Stimulated activated CD8-positive, alpha-beta memory T cell treated with anti-CD3 and anti-CD28 coated beads, Interleukin-7, amount 100 ng/mL, for 4 hours (primary cell): ENCODE results near the gene ALG8.
"Not testable (repeated sequence)": the region's sequence is repeated elsewhere in the genome, so short reads cannot be mapped to it uniquely, and the experiment has no call there.

ENCODE experiments used
- DNase-seq, 2 donors: peaks; one replicate each; pipeline ENCODE4 v3.0.0-alpha.2; 2020; ENCODE audit warnings: low read depth in 2 of 2

The ALG8 gene

DNA sequence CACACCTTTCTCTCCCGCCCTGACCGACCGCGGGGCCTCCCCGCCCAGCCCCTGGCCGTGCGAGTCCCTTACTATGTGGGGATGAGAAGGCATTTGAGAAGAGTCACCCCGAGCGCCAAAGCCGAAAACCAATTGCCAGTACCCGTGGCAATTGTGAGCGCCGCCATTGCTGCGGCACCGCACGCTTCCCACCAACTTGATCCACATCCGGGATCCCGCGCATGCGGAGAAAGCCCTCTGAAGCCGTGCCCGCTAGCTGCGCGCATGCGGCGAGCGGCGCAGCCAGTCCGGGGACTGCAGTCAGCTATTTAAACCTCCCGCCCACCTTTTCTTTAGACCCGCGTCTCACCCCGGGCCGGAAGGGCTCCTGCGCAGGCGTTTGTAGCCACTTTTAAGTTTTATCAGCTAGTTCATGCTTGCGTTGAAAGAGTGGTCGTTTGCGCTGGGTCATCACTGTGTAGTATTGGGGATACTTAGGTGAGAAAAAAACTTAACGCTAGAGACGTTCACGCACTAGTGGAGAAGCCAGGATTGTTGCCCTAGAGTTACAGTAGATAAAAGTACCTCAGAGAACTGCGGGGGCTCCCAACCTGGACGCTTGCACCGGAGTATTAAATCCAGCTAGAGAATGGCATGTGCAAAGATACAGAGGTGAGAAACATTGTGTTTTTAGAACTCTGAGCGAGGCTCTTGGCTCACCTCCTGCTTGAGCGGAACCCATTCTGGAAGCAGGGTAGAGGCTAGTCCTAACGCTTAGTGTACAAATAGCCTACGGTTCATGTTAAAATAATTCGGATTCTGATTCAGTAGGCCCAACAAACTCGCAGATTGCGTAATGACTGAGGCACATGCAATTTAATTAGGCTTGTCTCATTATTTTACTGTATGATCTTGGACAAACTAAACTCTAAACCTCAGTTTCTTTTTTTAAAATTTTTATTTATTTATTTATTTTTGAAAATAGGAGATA, at the start of gene ALG8:
TSS of gene ALG8 (minus strand) at position 205 of the 970 bp plus-strand sequence. CDS start at position 167, 38 bp downstream.
- DNase-seq, result peak; percentile 95

DNA sequence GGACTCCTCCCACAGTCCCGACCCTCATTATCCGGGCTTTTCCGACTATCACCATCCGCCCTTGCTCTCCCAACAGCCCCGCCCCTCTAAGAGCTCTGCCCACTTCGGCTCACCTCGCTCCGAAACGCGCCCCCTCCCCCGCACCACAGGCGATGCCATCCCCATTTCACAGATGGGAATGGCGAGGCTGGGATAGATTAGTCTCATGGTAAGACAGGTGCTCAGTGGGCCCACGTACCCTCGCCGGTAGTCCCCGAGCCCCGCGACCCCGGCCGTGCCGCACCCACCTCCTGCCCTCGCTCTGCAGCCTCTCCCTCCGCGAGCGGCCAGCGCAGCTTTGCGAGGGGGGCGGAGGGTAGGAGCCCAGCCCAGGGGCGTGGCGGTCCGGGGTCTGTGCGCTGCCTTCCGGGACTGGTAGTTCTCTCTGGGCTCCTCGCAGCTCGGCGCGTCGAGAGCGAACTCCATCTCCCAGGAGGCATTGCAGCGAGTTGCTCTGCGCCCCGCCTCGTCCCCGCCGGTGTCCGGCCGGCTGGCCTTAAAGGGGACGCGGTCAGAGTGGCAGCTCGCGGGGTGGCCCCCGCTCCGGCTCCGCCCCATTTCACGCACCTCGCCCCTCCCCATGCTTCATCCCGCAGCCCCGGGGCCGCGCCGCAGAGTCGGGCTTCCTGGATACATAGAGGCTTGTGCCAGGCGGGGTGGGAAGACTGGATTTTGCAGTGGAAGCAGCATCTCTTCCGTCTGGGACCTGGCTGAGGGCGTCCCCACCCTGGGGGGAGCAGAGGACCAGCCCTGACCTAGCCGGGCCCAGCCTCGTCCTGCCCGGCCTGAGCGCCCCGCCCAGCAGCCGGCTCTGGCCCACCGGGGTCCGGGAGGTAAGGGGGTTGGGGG, 49.1 kb upstream of the ALG8 start, which contains the start of the genes KCTD21 and USP35:
TSS of gene KCTD21 (minus strand) at position 341 of the 888 bp plus-strand sequence. CDS start 14,072 bp downstream, outside the sequence.
TSS of gene USP35 (plus strand) at position 634 of the 888 bp plus-strand sequence. CDS start 7,327 bp downstream, outside the sequence.
- DNase-seq, result peak; percentile 81 to 91

DNA sequence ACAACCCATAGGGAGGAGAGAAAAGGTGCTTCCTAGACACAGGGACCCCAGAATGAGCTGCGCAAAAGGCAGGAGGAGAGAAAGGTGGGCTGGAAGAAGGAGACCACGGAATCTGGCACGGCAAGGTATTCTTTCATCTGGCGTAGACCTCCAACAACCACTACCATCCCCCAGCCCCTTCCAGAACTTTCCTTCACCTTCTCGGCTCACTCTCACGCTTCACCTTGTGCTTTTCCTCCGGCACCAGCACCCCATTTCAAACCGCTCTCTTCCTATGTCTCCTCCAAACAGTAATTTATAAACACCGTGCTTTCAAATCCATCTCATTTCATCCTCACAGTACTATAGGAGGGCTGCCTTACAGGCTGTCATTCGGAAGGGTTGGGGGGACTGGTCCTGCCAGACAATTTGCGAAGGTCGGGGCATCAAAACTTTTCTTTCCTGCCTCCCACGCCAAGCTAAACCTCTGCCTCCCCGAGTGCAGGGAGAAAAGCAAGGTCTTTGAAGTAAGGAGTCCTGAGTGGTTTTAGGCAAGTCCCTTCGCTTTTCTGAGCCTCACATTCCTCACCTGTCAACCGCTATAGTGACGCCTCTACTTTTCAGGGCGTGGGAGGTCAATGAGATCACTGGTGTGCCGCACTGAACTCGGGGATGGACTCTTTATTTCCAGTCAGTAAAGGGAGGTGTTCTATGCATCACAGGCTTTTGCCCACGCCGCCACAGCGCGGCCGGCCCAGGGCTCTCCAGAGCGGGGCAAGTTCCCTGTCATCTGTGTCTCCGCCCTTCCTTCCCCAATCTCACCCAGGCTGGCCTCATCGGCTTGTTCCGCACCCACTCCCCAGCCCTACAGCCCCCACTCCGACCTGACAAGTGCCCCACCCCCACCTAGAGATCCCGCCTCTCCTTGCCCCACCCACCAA, 48.2 kb upstream of the ALG8 start:
- peak; percentile 79 to 83 for DNase-seq

DNA sequence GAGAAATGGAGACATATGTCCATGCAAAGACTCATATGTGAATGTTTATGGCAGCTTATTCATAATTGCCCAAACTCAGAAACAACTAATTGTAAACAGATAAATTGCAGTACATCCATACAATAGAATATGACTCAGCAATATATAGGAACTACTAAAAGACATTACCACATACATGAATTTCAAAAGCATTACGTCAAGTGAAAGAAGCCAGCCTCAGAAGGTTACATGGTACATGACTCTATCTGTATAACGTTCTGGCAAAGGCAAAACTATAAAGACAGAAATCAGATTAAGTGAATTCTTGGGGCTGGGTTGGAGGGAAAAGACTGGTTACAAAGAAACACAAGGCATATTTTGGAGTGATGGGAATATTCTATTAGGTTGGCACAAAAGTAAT, 41.8 kb upstream of the ALG8 start:
- DNase-seq, result no peak

DNA sequence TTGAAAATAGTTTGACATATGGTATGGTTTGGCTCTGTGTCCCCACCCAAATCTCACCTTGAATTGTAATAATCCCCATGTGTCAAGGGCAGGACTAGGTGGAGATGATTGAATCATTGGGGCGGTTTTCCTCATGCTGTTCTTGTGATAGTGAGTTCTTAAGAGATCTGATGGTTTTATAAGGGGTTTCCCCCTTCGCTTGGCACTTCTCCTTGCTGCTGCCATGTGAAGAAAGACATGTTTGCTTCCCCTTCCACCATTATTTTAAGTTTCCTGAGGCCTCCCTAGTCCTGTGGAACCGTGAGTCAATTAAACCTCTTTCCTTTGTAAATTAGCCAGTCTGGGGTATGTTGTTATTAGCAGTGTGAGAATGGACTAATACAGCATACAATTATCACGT, 41.3 kb upstream of the ALG8 start:
- no peak for DNase-seq

DNA sequence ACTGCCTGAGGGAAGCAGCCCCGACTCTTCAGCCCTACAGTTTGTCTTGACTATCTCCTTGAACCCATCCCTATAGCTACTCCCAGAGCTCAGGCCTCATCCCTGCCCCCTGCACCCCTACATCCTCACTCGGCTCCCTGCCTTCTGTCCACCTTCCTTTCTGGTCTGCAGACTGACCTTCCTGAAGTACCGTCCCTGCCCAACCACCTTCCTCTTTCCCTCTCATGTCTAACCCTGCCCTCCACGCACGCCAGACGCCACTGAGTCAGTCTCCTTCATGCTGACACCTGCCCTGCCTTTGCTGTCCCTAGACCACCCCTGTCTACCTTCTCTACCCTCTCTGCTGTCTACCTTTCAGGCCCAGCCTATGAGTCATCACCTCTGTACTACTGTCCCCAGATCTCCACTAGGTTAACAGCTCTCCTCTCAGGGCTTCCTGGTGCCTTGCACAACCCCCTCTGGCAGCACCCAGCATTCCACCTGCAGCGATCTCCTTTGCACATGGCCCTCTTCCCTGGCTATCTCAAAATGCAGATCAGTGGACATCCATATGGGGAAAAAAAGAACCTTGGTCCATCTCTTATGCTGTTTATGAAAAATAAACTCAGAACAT, 40.1 kb upstream of the ALG8 start:
- no peak for DNase-seq

DNA sequence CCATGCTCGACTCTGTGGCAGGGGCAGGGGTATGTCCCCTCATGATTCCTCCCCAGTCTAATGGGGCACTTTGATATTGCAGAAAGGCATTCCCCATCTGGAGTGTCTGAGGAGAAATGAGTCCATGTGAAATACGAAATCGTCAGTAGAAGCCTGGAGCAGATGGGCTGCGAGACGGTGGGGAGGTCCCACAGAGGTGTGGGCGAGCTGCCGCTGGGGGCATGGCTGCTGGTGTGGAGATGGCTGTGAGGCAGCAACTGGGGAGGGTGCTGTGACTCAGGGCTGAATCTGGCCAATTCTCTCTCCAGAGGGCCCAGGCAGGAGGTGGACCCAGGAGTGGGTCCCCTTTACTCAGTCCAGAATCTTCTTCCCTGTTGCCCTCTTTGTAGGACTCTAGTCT, 37.8 kb upstream of the ALG8 start:
- no peak for DNase-seq

DNA sequence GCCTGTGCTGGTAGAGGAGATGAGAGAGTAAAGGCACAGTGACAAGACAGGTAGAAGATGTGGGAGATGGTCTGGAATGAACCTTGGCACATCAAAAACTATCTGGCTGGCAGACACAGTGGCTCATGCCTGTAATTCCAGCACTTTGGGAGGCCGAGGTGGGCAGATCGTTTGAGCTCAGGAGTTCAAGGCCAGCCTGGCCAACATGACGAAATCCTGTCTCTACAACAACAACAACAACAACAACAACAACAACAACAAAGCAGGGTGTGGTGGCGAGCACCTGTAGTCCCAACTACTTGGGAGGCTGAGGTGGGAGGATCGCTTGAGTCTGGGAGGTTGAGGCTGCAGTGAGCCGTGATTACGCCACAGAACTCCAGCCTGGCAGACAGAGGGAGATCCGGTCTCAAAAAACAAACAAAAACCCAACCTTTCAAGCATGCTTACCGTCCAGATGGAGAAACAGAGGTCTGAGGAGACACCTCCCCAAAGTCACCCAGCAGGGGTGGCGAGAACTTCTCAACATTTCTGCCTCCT, 37.2 kb upstream of the ALG8 start:
- no peak for DNase-seq

DNA sequence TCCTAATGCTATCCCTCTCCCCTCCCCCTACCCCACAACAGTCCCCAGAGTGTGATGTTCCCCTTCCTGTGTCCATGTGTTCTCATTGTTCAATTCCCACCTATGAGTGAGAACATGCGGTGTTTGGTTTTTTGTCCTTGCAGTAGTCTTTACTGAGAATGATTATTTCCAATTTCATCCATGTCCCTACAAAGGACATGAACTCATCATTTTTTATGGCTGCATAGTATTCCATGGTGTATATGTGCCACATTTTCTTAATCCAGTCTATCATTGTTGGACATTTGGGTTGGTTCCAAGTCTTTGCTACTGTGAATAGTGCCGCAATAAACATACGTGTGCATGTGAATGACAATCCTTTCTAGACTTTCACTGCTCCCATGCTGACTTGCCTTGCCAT, 36.4 kb upstream of the ALG8 start:
- DNase-seq, result not testable (repeated sequence)

DNA sequence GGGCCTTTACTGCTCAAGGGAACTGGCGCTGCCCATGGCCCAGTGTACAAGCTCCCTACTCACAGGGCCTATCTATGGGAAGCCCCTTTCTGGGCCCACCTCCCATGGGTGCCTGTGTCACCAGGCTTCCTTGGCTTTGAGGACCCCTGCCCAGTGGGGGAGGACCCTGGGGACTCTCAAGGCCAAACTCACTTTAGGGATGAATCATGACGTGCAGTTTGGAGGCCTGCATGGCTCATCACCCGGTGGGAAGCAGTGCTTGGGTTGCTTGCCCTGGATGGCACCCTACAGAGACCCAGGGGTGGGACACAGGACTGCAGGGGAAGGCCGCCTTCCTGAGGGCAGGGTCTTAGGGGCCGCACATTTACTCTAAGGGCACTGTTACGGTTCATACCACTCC, 32.5 kb upstream of the ALG8 start:
- no peak for DNase-seq

DNA sequence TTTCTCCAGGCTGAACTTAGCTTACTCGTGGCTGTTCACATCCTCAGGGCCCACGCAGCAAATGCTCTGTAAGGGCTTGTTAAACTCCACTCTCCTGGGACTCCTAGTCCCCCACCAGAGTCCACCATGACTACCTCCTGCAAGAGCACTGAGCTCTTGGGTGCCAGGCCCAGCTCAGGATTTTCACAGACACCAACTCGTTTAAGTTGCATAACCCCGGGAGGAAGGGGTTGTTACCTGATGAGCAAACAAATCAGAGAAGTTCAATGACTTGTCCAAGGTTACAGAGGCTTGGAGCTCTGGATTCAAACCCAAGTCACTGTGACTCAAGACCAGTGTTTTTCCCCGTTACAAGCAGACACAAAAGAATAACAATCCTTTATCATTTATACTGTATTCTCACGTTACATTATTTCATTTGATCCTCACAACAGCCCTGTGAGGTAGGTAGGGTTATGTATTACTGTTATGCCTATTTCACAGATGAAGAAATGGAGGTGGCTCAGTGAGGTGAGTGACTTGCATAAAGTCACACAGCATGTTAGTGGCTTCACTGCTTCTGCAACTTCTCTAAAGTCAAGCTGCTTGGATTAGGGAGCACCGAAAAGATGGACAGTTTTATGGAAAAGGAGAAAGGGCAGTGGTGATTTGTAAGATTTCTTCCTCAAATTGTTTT, 31.6 kb upstream of the ALG8 start:
- no peak for DNase-seq

DNA sequence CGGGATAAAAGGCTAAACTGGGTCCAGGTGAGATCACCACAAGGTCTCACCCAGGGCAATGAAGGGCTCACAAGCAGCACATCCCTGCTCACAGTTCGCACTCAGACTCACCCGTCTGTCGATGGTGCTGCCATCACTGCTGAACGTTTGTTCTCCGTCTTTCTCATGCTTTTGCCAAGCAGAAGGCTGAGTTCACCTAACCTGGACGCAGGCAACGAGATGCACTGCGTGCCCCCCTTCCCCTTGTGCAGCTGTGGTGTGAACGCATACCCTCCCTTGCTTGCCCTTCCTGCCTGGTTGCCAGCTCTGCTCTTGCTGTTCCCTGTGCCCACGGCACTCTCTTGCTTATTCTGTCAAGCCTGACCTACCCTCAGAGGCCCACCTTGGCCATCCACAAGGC, 31.0 kb upstream of the ALG8 start:
- no peak for DNase-seq

DNA sequence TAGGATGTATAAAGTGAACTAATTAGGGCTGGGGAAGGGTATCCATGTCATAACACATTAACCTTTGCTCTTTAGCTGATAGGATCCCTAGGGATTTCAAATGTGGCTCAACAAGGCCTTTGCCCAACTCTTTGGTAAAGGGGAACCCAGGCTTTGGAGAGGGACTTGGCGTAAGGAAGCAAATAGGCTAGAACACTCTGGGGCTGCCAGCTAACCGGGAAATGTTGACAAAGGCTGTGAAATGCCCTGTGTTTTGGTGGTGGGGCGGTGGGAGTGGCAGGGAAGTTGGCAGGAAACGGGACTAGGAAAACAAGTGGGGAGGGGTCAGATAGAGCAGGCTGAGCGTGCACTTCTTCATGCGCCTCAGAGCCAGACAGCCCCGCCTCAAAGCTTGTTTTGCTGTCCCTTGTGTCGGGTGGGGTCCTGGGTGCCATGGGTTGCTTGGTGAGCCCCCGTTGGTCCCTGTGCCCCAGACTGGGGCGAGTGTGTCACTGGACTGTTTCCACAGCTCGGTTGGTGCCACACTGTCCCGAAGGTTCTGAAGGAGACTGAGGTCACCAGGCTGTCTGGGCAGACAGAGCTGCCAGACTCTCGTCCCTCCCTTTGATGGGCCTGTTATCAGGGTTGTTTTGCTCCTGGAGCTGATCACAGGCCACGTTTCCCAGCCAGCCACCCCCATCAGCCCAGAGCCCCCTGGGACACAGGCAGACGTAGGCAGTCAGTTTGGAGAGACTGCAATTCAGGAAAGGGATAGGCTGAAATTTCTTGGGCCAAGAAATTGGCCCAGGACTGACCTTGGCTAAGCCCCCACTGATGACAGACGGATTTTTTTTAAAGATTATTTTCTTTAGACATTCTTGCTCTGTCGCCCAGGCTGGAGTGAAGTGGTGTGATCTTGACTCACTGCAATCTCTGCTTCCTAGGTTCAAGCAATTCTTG, 29.4 kb upstream of the ALG8 start:
- DNase-seq, result no peak

DNA sequence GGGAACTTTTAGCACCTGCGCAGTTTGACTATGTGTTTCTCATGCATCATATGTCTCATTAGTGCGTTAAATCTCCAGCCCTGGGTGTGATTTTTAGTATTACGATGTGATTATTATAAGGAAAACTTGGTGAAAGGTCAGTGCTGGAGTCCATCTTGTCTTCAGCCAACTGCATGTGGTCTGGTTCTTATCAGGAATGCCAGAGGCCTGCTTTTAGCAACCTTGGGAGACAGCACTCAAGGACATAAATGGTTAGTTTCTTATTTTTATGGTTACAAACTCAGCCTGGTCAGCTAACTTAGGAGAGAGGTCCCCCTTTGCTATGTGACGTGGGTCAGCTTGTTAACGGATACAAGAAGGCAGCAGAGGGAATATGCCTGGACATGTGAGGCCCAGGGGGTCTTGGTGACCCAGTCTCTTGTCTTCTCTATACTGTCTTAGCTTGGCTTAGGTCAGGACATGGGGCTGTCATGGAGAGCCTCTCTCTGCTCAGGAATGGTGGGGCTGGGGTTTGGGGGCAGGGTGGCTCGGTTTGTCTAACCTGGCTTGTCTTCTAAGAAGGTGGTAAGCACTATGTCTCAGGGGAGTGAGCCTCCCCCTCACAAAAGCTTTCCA, 27.5 kb upstream of the ALG8 start:
- no peak for DNase-seq

DNA sequence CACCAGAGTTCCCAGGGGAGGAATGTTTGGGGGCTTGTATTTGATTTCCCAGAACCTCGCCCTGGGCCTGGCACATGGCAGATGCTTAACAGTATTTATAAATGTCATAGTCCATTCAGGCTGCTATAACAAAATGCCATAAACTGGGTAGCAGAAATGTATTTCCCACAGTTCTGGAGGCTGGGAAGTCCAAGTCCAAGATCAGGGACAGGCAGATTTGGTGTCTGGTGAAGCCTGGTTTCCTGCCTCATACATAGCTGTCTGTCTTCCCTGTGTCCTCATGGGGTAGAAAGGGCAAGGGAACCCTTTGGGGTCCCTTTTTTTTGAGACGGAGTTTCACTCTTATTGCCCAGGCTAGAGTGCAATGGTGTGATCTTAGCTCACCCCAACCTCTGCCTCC, 25.0 kb upstream of the ALG8 start:
- no peak for DNase-seq

DNA sequence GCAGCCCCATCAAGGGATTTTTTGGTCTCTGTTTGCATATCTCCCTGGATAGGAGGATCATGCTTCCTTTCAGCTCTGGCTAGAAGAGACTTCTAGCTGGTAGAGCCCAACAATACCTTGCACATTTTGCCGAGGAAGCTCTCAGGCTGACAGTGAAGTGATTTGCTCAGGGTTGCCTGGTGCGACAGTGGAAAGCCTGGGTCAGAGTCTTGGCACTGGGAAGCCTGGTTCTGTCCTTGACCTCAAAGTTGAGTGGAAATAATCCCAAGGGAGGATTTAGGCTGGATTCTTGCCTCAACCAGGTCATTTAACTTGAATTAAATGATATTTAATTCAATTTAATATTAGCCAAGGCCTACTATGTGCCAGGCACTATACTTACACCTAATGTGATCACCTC, 24.4 kb upstream of the ALG8 start:
- no peak for DNase-seq

DNA sequence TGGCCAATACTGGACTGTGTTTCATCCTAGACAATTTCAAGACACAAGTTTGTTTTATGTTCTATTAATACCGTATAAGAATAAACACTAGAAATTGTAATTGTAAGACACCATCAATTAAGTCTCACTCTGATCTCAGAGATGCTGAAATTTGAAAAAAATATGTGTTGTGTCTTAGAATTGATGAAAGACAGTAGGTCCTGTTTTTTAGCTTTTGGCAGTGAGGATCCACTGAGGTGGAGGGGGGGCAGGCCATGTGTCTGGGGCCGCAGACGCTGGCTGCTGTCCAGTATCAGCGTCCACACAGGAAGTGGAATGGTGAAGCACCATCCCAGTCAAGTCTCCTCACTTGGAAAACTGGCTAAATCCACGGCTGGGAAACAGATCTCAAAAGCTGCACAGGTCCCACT, 22.5 kb upstream of the ALG8 start:
- DNase-seq, result no peak

DNA sequence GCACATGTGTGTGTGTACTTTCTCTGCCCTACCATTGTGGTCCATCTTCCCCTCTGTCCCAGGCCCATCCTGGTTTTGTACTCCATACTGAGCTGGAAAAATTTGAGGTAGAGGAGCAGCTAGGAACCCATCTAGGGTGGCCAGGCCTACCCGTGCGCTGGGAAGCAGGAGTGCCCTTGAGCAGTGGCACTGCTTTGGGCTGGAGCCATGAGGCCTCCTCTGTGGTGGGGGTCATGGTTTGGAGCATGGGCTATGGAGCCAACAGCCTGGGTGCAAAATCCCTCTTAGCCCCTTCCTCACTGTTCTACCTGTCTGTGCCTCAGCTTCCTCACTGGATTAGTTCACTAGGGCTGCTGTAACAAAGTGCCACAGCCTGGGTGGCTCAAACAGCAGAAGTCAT, 21.9 kb upstream of the ALG8 start:
- DNase-seq, result no peak
